ENCODE results near the gene HIGD2B. TPM values are rescaled to one million over a fixed set of nuclear protein-coding genes. Genes with fewer than 3 reads are reported as not detected.
A peak's percentile ranks its signal among the peaks of the same experiment; 100 is the strongest.
"Not testable (repeated sequence)": the region's sequence is repeated elsewhere in the genome, so short reads cannot be mapped to it uniquely, and the experiment has no call there.

The HIGD2B gene
- total RNA-seq, 2 experiments from 2014 or later: 0.62 TPM; not detected in 1

DNA sequence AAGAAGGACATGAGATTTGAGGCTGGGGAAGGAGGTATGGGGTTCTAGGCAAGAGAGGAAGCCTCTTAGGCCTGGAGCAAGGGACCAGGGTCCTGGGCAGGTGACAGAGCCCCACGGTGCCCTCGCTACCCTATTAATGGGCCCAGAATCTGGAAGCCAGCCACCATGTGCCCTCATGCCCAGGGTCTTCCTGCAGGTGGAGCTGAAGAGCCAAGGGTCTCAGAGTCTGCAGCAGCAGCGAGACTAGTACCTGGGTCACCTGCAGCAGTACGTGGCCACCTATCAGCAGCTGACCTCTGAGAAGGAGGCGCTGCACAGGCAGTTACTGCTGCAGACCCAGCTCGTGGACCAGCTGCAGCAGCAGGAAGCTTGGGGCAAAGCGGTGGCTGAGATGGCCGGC is 22.1 kb downstream of the HIGD2B start:
- ATAC-seq (ENCODE audit: low read depth); H3K27me3 Mint-ChIP-seq; H3K36me3 Mint-ChIP-seq; H3K4me1 Mint-ChIP-seq; H3K27ac Mint-ChIP-seq; H3K9me3 Mint-ChIP-seq; H3K4me3 Mint-ChIP-seq; DNase-seq; POLR2A ChIA-PET: not testable (repeated sequence)

DNA sequence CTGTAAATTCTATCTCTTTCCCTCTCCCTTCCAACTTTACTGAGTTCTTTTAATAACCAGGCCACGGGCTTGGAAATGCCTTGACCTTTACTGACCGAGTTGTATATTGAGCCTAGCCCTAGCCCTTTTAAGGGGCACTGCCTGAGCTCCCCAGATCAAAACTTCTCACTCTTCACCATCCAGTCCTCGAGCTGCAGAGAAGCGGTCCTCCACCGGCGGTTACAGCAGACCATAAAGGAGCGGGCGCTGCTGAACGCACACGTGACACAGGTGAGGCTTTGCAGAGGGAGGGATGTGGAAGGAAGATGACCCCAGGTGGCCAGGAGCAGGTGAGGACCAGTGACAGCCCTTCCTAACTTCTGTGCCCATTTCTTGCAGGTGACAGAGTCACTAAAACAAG is 24.9 kb downstream of the HIGD2B start:
- H3K4me3 Mint-ChIP-seq; H3K36me3 Mint-ChIP-seq; H3K9me3 Mint-ChIP-seq; ATAC-seq (ENCODE audit: low read depth); POLR2A ChIA-PET; H3K27ac Mint-ChIP-seq; DNase-seq; H3K27me3 Mint-ChIP-seq; H3K4me1 Mint-ChIP-seq: not testable (repeated sequence)

DNA sequence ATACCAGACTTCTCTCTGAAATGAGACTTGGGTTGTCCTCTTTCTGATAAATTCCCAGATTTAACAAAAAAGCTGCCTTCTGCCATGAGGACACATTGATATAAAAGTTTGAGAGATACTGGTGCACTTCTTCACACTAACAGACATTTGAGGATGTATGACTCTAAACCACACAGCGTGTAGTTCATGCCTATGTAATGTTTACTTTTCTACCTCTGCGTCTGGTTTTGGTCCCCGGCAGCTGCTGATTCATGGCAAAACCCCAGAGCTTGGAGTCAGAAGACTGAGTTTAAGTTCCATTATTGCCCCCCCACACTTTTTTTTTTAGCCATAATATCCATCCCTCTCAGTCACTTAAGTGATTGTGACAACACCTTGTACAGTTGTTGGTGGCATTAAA is 30.0 kb downstream of the HIGD2B start:
- H3K36me3 Mint-ChIP-seq; DNase-seq; H3K4me1 Mint-ChIP-seq; POLR2A ChIA-PET; H3K9me3 Mint-ChIP-seq; H3K4me3 Mint-ChIP-seq; H3K27ac Mint-ChIP-seq; H3K27me3 Mint-ChIP-seq; ATAC-seq (ENCODE audit: low read depth): not testable (repeated sequence)

DNA sequence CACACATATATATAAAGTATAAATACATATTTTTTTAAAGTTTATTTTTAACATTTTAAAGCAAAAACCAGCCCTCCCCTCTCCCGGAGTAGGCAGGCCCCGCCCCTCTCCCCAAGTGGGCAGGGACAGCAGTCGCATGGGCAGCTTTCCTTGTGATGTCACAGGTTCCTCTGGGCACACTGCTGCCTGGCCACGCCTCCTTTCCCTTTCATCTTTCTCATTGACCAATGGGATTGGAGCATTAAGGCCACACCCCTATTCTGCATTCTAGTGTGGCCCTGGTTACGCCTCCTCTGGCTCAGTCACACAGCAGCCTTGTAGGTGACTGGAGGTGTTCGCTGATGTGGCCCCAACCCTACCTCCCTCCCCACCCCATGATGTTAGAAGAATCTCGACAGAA is 31.6 kb downstream of the HIGD2B start, which contains the start of gene GOLGA6B:
Gene GOLGA6B (plus strand): TSS at position 301 of the 400 bp plus-strand sequence. CDS start 41 bp downstream, at position 342.
- H3K36me3 Mint-ChIP-seq; H3K27me3 Mint-ChIP-seq; H3K9me3 Mint-ChIP-seq; POLR2A ChIA-PET; H3K27ac Mint-ChIP-seq; ATAC-seq (ENCODE audit: low read depth); H3K4me1 Mint-ChIP-seq; H3K4me3 Mint-ChIP-seq; DNase-seq: not testable (repeated sequence)

DNA sequence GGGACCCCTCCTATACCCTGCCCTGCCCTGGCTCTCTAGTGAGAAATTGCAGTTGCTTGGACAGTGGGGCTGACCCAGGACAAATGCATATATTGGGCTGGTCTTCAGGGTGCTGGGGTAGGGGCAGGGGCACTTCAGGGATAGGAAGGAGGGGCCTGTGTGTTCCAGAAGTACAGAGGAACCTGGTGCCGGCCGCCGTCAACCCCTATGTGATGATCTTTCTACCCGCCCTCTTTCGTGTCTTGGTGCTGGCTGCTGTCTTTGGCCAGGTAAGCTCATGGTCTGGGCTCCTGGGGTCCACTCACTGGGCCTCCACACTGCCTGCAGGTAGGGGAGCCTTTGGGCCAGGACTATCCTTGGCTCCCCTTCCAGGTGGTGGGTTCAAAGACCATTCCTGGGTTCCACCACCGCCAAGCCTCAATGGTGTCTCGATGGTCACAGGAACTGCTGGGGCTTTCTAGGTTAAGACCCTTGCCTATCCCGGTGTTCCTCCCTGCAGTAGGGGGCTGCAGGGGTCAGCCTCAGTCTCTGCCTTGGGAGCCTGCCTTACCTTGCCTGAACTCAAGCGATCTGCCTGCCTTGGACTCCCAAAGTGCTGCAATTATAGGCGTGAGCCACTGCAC is 37.2 kb downstream of the HIGD2B start:
- H3K9me3 Mint-ChIP-seq; ATAC-seq (ENCODE audit: low read depth); H3K4me3 Mint-ChIP-seq; H3K27ac Mint-ChIP-seq; DNase-seq; H3K36me3 Mint-ChIP-seq; H3K27me3 Mint-ChIP-seq; POLR2A ChIA-PET; H3K4me1 Mint-ChIP-seq: not testable (repeated sequence)

DNA sequence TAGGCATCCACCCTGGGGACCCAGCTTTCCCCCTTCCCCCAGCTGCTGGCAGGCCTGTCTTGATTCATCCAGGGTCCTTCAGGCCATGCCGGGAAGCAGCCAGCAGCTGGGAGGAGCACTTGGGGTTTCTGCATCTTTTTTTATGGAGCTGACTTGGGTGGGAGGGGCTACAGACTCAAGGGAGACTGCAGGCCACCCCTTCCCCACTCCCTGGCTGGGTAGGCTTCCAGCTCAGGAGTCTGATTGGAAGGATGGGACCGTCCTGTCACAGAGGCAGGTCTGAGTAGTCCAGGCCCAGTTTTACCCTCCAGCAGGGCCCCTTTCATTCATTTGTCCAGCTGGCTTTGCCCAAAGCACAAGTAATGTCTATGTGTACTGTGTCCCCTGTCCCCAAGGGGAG is 43.7 kb downstream of the HIGD2B start:
- H3K27ac Mint-ChIP-seq; H3K36me3 Mint-ChIP-seq; H3K4me3 Mint-ChIP-seq; POLR2A ChIA-PET; H3K27me3 Mint-ChIP-seq; DNase-seq; ATAC-seq (ENCODE audit: low read depth); H3K4me1 Mint-ChIP-seq; H3K9me3 Mint-ChIP-seq: not testable (repeated sequence)

DNA sequence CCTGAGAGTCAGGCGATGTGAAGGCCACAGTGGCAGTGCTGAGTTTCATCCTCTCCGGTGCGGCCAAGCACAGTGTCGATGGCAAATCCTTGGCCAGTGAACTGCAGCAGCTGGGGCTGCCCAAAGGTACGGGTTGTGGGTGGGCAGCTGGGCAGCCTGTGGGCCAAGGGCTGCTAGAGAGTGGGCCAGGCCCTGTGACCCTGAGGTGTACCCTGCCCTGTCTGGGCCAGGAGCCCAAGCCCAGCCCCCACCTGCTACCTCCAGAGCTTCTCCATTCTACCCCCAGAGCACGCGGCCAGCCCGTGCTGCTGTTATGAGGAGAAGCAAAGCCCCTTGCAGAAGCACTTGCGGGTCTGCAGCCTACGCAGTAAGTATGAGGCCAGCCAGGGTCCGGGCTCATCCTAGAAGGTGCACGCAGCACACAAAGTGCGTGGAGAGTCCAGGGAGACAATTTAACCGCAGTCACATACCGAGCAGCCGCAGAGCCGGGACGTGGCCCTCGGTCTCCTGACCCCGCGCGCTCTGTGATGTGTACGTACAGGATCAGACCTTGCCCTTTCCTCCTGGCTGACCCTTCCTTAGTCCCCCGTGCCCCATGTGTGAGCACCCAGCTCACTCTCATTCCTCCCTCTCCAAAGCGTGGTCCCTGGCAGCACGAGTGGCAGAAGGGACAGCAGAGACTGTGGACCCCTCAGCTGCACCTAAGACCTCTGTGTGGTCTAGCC is 46.1 kb downstream of the HIGD2B start:
- H3K36me3 Mint-ChIP-seq; DNase-seq; H3K27ac Mint-ChIP-seq; H3K9me3 Mint-ChIP-seq; H3K27me3 Mint-ChIP-seq; POLR2A ChIA-PET; H3K4me1 Mint-ChIP-seq; ATAC-seq (ENCODE audit: low read depth); H3K4me3 Mint-ChIP-seq: not testable (repeated sequence)

DNA sequence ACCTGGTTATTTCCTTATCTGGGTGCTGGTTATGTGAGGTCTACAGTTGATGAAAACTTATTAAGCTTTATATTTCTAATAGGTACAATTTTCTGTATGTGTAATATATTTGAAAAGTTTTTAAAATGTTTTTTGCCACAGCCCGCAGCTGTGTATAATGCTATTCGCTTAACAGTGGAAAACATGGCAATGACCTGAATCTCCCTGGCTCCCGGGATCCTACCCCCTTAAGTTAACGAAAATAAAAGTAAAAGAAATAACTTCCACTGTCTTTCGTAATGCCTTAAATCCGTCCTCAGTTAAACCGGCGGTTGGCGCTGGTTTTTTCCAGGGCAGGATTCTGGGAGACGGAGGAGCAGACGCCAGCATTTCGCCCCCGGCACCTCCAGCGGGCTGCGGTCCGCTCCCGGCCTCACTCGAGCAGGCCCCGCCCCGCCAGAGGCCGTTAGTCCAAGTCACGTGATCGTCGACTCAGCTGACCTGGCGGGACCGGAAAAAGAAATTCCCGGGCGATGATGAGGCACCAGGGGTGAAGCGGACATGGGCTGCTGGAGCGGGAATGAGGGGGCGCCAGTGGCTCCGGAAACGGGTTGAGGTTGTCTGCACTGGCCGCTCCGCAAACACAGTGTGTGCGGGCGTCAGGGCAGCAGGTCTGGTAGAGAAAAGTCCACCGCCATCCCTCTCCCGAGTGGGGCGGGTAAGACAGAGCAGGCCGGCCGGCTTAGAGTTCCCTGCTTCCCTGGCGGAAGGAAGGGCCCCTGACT is 49.3 kb downstream of the HIGD2B start:
- peak overlapping the region; percentile 51 for H3K4me3 Mint-ChIP-seq
- DNase-seq: peak; percentile 82

DNA sequence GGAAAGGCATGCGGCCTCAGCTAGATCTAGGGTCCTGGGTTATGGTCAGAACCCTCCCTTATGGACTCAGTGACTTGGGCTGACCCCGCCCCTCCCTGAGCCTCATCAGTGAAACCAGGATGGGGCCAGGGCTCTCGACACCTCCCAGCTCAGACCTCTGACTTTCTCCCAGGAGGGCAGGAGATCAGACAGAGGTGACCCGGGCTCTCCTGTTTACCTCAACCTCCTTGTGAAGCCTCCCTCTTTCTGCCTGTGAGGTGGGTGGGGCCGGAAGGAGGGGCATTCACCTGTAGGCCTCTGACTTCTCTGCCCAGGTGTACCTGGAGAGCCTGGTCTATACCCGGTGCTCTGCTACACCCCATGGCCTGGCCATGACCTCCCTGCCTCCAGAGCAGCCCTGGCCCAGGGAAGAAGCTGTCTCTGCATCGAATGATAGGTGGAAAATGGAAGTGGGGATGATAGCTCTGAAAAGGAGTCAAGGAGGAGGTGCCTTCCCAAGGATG is 56.9 kb downstream of the HIGD2B start:
- DNase-seq; POLR2A ChIA-PET; H3K4me3 Mint-ChIP-seq; ATAC-seq (ENCODE audit: low read depth); H3K4me1 Mint-ChIP-seq; H3K27ac Mint-ChIP-seq; H3K9me3 Mint-ChIP-seq; H3K36me3 Mint-ChIP-seq; H3K27me3 Mint-ChIP-seq: not testable (repeated sequence)

More for the DNA sequence above, 49.3 kb downstream of the HIGD2B start:
- H3K4me1 Mint-ChIP-seq, H3K9me3 Mint-ChIP-seq, POLR2A ChIA-PET, H3K27ac Mint-ChIP-seq, H3K27me3 Mint-ChIP-seq, H3K36me3 Mint-ChIP-seq: not testable (repeated sequence)
- ATAC-seq (ENCODE audit: low read depth): peak; percentile 67

DNA sequence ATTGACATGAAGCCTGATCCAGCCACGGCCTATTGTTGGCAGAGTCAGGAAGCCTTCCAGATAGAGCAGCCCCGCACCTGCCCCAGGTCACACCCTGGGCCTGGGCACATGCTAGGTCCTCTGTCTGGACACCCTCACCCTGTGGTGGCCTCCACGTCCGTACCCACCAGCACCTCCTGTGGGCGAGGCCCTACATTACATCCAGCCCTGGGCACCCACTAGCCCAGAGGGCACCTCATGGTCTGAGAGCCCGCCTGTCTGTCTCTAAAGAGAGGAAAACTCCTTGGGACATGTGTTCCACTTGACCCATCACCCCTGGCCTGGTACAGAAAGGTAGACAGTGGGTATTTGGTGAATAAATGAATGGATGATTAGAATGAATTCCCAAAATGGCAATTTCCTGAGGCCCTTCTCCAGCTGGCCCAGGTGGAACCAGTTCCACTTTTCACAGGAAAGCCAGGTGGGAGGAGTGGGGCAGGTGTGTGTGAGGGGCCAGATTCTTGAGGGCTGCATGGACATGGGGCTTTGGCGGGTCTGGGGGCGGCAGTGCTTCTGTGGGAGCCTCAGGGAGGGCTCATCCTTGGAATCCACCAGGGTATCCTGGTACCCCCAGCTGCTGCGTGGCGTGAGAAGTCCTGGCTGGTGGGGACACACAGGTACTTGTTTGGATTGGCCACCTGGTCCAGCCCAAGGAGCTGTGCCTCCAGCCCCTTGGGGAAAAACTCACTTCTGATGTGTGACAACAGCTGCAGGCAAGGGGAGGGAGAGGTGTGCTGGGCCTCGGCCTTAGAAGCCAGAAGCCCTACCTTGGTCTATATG is 57.5 kb downstream of the HIGD2B start:
- H3K36me3 Mint-ChIP-seq; H3K27ac Mint-ChIP-seq; ATAC-seq (ENCODE audit: low read depth); H3K4me1 Mint-ChIP-seq; H3K9me3 Mint-ChIP-seq; DNase-seq; H3K27me3 Mint-ChIP-seq; H3K4me3 Mint-ChIP-seq; POLR2A ChIA-PET: not testable (repeated sequence)

DNA sequence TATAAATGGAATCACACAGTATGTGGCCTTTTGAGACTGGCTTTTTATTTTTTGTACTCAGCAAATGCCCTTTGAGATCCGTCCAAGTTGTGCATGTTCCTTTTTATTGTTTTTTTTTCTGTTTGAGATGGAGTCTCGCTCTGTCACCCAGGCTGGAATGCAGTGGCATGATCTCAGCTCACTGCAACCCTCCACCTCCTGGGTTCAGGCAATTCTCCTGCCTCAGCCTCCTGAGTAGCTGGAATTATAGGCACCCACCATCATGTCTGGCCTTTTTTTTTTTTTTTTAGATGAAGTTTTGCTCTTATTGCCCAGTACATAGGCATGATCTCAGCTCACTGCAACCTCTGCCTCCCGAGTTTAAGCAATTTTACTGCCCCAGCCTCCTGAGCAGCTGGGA is 59.8 kb downstream of the HIGD2B start:
- H3K4me3 Mint-ChIP-seq; H3K36me3 Mint-ChIP-seq; H3K27ac Mint-ChIP-seq; H3K27me3 Mint-ChIP-seq; POLR2A ChIA-PET; DNase-seq; H3K9me3 Mint-ChIP-seq; ATAC-seq (ENCODE audit: low read depth); H3K4me1 Mint-ChIP-seq: not testable (repeated sequence)
